ENCODE data around the gene DNAH14. TPM values are rescaled to one million over a fixed set of nuclear protein-coding genes. Genes with fewer than 3 reads are reported as not detected.

DNAH14 gene
- total and polyA plus RNA-seq, 9 of the 15 experiments (the other 6 are each of a cell fraction or from before 2014, with no cell fraction given), result 58.4 to 142 (median 98.4) TPM

DNA sequence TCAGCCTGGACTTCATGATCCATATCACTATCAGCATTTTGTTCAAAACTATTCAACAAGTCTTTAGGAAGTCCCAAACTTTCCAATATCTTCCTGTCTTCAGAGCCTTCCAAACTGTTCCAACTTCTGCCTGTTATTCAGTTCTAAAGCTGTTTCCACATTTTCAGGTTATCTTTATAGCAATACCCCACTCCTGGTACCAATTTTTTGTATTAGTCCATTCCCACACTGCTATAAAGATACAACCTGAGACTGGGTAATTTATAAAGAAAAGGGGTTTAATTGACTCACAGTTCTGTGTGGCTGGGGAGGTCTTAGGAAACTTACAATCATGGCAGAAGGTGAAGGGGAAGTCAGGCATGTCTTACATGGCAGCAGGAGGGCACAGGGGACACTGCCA is 18.3 kb upstream of the DNAH14 start:
- ATAC-seq, result no peak
- POLR2A ChIA-PET, result no interaction called here
- CTCF ChIA-PET (ENCODE audit: low intra/inter-chr PET ratio), result no interaction called here
- Histone ChIP-seq H3K27me3 (ENCODE audit: control insufficient read depth in 2 of 2, insufficient read depth in 2 of 2, low read length in 2 of 2) (no peaks in the 10 kb centered on the region), H3K27ac (ENCODE audit: extremely low read depth, low read depth, low read length) (no peak overlapping the region), H3K79me2 (ENCODE audit: control insufficient read depth, insufficient read depth, low read length) (no peaks in the 10 kb centered on the region), H3K36me3 (ENCODE audit: control insufficient read depth, insufficient read depth, low read length) (no peaks in the 10 kb centered on the region), H3K9me3 (replicated peaks; ENCODE audit: control insufficient read depth, insufficient read depth, low read depth, low read length) (peaks cover 2% of the 10 kb centered on the region), H3K9ac (ENCODE audit: insufficient read depth in 1 of 2, low read depth in 2 of 2, low read length in 2 of 2) (no peak overlapping the region), H3K4me2 (ENCODE audit: insufficient read depth, low read length) (no peak overlapping the region), H3K4me1 (replicated peaks in 1 of 2; ENCODE audit: control insufficient read depth in 2 of 2, insufficient read depth in 2 of 2, low read length in 2 of 2) (no peaks in the 10 kb centered on the region), H4K20me1 (replicated peaks; ENCODE audit: control insufficient read depth, insufficient read depth, low read length) (no peaks in the 10 kb centered on the region), H2AFZ (ENCODE audit: low read depth, low read length) (no peak overlapping the region), H3K4me3 (no peak overlapping the region), H3K9me1 (ENCODE audit: control insufficient read depth, insufficient read depth, low read length) (no peaks in the 10 kb centered on the region)
- no peak for FAIRE-seq
- intact Hi-C loops (cut with micrococcal nuclease) (no loop called here), in situ Hi-C loops (cut with MboI) (no loop called here)
- BruUV-seq (replicated peaks), result no TSS peak
- no peak for DNase-seq (ENCODE audit: extremely low read depth in 1 of 4, low spot score in 3 of 4)
- TF ChIP-seq ZNF707 (CRISPR knock-in tag; conservative IDR thresholded peaks at IDR 0.05), result peak; percentile 94
- TF ChIP-seq ETV5 (CRISPR knock-in tag; IDR thresholded peaks at IDR 0.05; ENCODE audit: low read depth), result no peak
- no peak for TF ChIP-seq ZNF436 (CRISPR knock-in tag; IDR thresholded peaks at IDR 0.05)
- TF ChIP-seq STAG1 (CRISPR knock-in tag; IDR thresholded peaks at IDR 0.05; ENCODE audit: borderline replicate concordance), result no peak

DNA sequence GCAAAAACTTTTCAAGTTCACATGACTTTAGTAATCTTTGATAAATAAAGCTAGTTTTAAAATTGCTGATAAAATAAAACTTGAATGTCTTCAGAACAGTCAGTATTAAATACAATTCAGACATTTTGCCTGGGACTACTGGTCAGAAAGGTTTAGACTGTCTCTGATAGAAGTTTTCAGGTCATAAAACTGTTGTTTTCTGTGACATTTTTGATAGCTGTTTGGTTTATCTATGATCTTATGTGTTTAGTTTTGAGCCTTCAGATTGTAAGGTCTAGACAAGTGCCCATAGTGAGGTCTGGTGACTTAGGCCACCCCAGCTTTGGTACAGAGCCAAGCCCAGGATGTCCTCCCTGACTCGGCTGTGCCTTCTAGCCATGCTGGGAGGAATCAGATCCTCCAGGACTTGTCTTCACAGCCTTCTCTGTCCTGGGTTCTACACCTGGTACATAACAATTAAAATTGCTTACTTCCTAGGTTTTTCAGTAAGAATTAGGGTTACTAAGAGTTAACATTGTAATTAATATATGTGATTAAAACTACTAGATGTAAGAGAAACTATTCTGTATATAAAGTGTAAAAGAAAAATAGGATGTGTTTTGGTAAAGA is 15.1 kb upstream of the DNAH14 start:
- H3K9ac ChIP-seq (ENCODE audit: insufficient read depth in 1 of 2, low read depth in 2 of 2, low read length in 2 of 2), result no peak overlapping the region
- FAIRE-seq (peak; percentile 46), DNase-seq (ENCODE audit: extremely low read depth in 1 of 4, low spot score in 3 of 4) (no peak), ATAC-seq (no peak)
- H3K27ac ChIP-seq (ENCODE audit: extremely low read depth, low read depth, low read length), result no peak overlapping the region
- H3K36me3 ChIP-seq (ENCODE audit: control insufficient read depth, insufficient read depth, low read length), result no peaks in the 10 kb centered on the region
- intact Hi-C loops (cut with micrococcal nuclease), result no loop called here
- BruUV-seq (replicated peaks), result no TSS peak
- ChIA-PET POLR2A (no interaction called here), CTCF (ENCODE audit: low intra/inter-chr PET ratio) (no interaction called here)
- in situ Hi-C loops (cut with MboI), result no loop called here
- no peaks in the 10 kb centered on the region for H3K79me2 ChIP-seq (ENCODE audit: control insufficient read depth, insufficient read depth, low read length)
- no peak for TF ChIP-seq RBM17 (IDR thresholded peaks at IDR 0.05; ENCODE audit: borderline replicate concordance, low read depth, low read length)
- no peak for TF ChIP-seq NCOA4 (IDR thresholded peaks at IDR 0.05; ENCODE audit: partially characterized antibody)
- peak; percentile 89 for TF ChIP-seq TRIM28 (IDR thresholded peaks at IDR 0.05)
- TF ChIP-seq CBX3 (IDR thresholded peaks at IDR 0.05; ENCODE audit: borderline replicate concordance in 1 of 2, low read length in 2 of 2), result 0 out of 3 replicates have a peak, but pooled peaks of 1 of the 2 experiments have one; percentile 48
- TF ChIP-seq, protein P1, sequence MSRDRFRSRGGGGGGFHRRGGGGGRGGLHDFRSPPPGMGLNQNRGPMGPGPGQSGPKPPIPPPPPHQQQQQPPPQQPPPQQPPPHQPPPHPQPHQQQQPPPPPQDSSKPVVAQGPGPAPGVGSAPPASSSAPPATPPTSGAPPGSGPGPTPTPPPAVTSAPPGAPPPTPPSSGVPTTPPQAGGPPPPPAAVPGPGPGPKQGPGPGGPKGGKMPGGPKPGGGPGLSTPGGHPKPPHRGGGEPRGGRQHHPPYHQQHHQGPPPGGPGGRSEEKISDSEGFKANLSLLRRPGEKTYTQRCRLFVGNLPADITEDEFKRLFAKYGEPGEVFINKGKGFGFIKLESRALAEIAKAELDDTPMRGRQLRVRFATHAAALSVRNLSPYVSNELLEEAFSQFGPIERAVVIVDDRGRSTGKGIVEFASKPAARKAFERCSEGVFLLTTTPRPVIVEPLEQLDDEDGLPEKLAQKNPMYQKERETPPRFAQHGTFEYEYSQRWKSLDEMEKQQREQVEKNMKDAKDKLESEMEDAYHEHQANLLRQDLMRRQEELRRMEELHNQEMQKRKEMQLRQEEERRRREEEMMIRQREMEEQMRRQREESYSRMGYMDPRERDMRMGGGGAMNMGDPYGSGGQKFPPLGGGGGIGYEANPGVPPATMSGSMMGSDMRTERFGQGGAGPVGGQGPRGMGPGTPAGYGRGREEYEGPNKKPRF (IDR thresholded peaks at IDR 0.05; ENCODE audit: low read depth, low read length), result no peak
- TF ChIP-seq, protein P2, sequence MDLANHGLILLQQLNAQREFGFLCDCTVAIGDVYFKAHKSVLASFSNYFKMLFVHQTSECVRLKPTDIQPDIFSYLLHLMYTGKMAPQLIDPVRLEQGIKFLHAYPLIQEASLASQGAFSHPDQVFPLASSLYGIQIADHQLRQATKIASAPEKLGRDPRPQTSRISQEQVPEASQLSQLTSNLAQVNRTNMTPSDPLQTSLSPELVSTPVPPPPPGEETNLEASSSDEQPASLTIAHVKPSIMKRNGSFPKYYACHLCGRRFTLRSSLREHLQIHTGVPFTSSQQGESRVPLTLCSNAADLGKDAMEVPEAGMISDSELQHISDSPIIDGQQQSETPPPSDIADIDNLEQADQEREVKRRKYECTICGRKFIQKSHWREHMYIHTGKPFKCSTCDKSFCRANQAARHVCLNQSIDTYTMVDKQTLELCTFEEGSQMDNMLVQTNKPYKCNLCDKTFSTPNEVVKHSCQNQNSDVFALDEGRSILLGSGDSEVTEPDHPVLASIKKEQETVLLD (IDR thresholded peaks at IDR 0.05), result no peak
- no peak for TF ChIP-seq HLTF (IDR thresholded peaks at IDR 0.05)
- no peaks in the 10 kb centered on the region for H3K9me1 ChIP-seq (ENCODE audit: control insufficient read depth, insufficient read depth, low read length)
- peaks cover 2% of the 10 kb centered on the region for H3K9me3 ChIP-seq (replicated peaks; ENCODE audit: control insufficient read depth, insufficient read depth, low read depth, low read length)
- H4K20me1 ChIP-seq (replicated peaks; ENCODE audit: control insufficient read depth, insufficient read depth, low read length), result no peaks in the 10 kb centered on the region
- no peak overlapping the region for H3K4me2 ChIP-seq (ENCODE audit: insufficient read depth, low read length)
- H2AFZ ChIP-seq (ENCODE audit: low read depth, low read length), result no peak overlapping the region
- no peak overlapping the region for H3K4me3 ChIP-seq
- H3K4me1 ChIP-seq (replicated peaks in 1 of 2; ENCODE audit: control insufficient read depth in 2 of 2, insufficient read depth in 2 of 2, low read length in 2 of 2), result no peaks in the 10 kb centered on the region
- H3K27me3 ChIP-seq (ENCODE audit: control insufficient read depth in 2 of 2, insufficient read depth in 2 of 2, low read length in 2 of 2), result peaks cover 3 to 4% of the 10 kb centered on the region in 2 experiments; a peak in 4 of 5 replicates
- WGBS (ENCODE audit: insufficient coverage, low coverage, missing lambda C conversion rate), result 0% methylated on average over 1 of the region's 1 CpG

Data from K562 (cell line).